Epithelial cell of proximal tubule (primary cell): ENCODE measurements around the gene OR13C8. TPM values are rescaled to one million over a fixed set of nuclear protein-coding genes. Genes with fewer than 3 reads are reported as not detected.
"Not testable (repeated sequence)": the region's sequence is repeated elsewhere in the genome, so short reads cannot be mapped to it uniquely, and the experiment has no call there.

Experiments used
- DNase-seq: peaks from one replicate; pipeline ENCODE4 v3.0.0-alpha.2; 2011; ENCODE audit warnings: low read depth
- H3K4me3 ChIP-seq: 2 replicates; pipeline ENCODE4 v1.5.1; 2011; ENCODE audit warnings: low read depth, mild to moderate bottlenecking, low read length
- total RNA-seq: library from RNA; depleted of rRNA; stranded (reverse); fragments of >200 nt; gene quantifications from 2 replicates; pipeline ENCODE4 v1.2.3, GENCODE V29; 2015
- TF ChIP-seq, protein P1 (sequence below): conservative IDR thresholded peaks from 2 replicates; pipeline ENCODE4 v1.5.1; 2012; ENCODE audit warnings: low read depth, mild to moderate bottlenecking, low read length

Gene OR13C8, protein sequence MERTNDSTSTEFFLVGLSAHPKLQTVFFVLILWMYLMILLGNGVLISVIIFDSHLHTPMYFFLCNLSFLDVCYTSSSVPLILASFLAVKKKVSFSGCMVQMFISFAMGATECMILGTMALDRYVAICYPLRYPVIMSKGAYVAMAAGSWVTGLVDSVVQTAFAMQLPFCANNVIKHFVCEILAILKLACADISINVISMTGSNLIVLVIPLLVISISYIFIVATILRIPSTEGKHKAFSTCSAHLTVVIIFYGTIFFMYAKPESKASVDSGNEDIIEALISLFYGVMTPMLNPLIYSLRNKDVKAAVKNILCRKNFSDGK
- not detected in 2 replicates for total RNA-seq

DNA sequence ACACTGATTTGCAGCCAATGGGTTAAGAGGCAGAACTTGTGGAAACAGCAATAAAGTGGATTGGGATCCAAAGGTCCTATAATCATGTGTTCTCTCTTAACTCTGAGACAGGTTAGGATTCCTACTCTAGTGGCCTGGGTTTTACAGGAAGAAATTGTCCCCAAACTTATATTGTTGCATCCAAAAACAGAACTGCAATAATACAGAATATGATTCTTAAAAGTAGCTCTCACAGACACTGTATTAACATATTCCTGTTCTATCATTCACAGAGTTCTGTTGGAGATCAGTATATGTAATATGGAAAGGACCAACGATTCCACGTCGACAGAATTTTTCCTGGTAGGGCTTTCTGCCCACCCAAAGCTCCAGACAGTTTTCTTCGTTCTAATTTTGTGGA is at the start of gene OR13C8:
Gene OR13C8 (plus strand): TSS at position 301 of the 400 bp plus-strand sequence. CDS start 0 bp downstream, at position 301.
- TF ChIP-seq, protein P1, sequence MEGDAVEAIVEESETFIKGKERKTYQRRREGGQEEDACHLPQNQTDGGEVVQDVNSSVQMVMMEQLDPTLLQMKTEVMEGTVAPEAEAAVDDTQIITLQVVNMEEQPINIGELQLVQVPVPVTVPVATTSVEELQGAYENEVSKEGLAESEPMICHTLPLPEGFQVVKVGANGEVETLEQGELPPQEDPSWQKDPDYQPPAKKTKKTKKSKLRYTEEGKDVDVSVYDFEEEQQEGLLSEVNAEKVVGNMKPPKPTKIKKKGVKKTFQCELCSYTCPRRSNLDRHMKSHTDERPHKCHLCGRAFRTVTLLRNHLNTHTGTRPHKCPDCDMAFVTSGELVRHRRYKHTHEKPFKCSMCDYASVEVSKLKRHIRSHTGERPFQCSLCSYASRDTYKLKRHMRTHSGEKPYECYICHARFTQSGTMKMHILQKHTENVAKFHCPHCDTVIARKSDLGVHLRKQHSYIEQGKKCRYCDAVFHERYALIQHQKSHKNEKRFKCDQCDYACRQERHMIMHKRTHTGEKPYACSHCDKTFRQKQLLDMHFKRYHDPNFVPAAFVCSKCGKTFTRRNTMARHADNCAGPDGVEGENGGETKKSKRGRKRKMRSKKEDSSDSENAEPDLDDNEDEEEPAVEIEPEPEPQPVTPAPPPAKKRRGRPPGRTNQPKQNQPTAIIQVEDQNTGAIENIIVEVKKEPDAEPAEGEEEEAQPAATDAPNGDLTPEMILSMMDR: no peak
- H3K4me3 ChIP-seq: no peak within 1 kb of the TSS

DNA sequence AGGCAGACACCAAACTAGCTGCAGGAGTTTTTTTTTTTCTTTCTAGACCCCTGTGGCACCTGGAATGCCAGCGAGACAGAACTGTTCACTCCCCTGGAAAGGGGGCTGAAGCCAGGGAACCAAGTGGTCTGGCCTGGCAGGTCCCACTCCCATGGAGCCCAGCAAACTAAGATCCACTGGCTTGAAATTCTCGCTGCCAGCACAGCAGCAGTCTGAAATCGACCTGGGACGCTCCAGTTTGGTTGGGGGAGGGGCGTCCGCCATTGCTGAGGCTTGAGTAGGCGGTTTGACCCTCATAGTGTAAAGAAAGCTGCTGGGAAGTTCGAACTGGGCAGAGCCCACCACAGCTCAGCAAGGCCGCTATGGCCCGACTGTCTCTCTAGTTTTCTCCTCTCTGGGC is 48.7 kb upstream of the OR13C8 start:
- not testable (repeated sequence) for H3K4me3 ChIP-seq, DNase-seq

More for the DNA sequence above, at the start of gene OR13C8:
- DNase-seq: no peak

DNA sequence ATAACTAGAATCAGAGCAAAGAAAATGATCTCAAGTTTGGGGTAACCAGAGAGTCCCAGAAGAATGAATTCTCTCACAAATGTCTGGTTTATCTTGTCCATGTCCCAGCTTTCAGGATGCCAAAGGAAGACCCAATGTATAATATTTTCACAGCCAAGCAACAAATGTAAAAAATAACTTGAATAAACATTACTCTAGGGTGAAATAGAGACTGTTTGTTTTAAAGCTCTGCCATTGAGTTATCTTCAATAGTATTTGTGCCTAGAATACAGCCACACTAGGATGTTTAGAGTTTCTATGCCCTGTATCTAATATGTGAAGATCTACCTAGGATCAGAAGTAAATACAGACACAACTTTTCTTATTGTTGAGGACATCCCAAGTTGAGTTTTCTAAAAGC is 41.9 kb upstream of the OR13C8 start, which contains the start of gene OR13C4:
Gene OR13C4 (minus strand): TSS at position 101 of the 400 bp plus-strand sequence. CDS start 0 bp downstream, at position 101.
- TF ChIP-seq, protein P1: no peak
- DNase-seq: no peak
- no peak within 1 kb of the TSS for H3K4me3 ChIP-seq

DNA sequence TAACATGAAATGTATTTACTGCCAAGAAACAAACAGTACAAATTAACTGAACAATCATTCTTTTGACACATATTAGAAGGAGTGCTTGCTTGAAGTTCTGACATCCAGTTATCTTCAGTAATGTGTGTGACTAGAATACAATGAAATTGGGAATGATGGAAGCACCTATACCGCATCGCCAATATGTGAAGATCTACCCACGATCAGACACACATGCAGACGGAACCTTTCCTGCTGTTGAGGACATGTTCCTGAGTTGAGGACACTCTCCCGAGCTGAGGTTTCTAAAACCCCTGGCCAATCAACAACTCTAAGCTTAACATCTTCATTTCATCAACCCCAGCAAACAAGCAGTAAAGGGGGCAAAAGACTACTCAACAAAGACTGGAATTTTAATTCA is 32.2 kb upstream of the OR13C8 start, which contains the start of gene OR13C3:
Gene OR13C3 (minus strand): TSS at position 101 of the 400 bp plus-strand sequence. CDS start 133 bp downstream, outside the sequence.
- TF ChIP-seq, protein P1: no peak
- H3K4me3 ChIP-seq: no peak within 1 kb of the TSS
- no peak for DNase-seq

DNA sequence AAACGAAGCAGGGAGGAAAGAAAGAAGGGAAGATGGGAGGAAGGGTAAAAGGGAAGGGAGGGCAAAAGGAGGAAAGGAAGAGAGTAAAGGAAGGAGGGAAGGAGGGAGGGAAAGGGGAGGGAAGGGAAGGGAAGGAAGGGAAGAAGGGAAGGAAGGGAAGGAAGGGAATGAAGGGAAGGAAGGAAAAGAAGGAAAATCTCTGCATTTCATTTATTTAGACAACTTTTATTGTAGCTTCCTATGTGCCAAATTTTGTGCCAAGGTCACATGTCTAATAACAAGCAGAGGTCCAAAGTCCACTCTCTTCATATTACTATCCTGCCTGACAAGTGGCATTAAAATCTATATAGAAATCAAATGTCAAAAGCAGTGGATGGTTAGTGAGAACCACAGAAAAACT is 29.7 kb upstream of the OR13C8 start:
- TF ChIP-seq, protein P1: no peak
- DNase-seq: no peak

DNA sequence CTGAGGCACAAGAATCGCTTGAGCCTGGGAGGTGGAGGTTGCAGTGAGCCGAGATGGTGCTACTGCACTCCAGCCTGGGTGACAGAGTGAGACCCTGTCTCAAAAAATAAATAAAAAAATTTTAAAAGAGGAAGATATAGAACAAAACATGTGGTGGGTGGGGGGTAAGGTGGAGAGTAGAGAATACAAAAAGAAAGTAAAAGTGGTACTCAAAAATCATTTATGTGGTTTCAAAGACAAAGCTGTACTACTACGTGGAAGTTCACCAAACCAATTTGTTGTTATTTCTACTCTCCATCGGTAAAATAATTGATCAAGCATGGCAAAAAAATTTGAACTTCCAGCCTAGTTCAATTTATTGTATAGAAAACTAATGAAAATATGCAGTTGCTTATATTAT is 24.3 kb upstream of the OR13C8 start:
- TF ChIP-seq, protein P1: no peak
- DNase-seq: no peak

More for the DNA sequence above, 29.7 kb upstream of the OR13C8 start:
- H3K4me3 ChIP-seq: no peak overlapping the region

DNA sequence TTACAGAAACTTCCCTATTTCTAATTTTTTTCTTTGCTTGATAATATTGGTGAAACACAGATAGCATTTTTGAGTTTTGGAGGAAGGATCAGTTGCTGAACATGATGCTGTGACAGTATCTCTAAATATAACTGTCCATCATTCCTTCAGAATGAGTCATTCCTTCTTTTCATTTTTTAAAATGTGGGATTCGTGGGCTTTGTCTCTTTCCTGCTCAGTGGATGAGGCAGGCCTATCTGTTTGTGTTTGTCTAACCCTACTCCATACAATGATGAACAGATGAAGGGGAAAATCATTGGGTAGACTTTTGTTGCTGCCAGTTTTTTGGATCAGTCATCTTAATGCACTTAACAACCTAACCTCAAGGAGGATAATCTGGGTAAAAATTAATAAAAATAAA is 15.7 kb upstream of the OR13C8 start:
- DNase-seq: no peak
- H3K4me3 ChIP-seq: no peak overlapping the region
- TF ChIP-seq, protein P1: no peak

More for the DNA sequence above, 24.3 kb upstream of the OR13C8 start:
- H3K4me3 ChIP-seq: no peak overlapping the region
